KMS-11 (cell line): ENCODE results near the gene TSPAN9.

ENCODE experiments used
- H2AFZ ChIP-seq: fragments of 200-600 bp; sonication (generic); 2 replicates; pipeline ENCODE4 v1.6.1; 2016; ENCODE audit warnings: antibody characterized with exemption, mixed run types, low read depth
- H3K27ac ChIP-seq: fragments of 200-600 bp; sonication (generic); 2 replicates; pipeline ENCODE4 v1.6.1; 2016; ENCODE audit warnings: mild to moderate bottlenecking, mixed run types
- H3K27me3 ChIP-seq: fragments of 200-600 bp; sonication (generic); 2 replicates; pipeline ENCODE4 v1.6.1; 2017; ENCODE audit warnings: mild to moderate bottlenecking, low read depth, mixed run types, moderate library complexity; ENCODE audit not compliant: insufficient read depth
- H3K36me3 ChIP-seq: fragments of 200-600 bp; sonication (generic); 2 replicates; pipeline ENCODE4 v1.6.1; 2017; ENCODE audit warnings: mild to moderate bottlenecking, mixed run types; ENCODE audit not compliant: insufficient read depth
- H3K4me1 ChIP-seq: fragments of 200-600 bp; sonication (generic); 2 replicates; pipeline ENCODE4 v1.6.1; 2016; ENCODE audit warnings: mild to moderate bottlenecking, low read depth, mixed run types; ENCODE audit not compliant: poor library complexity, severe bottlenecking
- H3K4me2 ChIP-seq: fragments of 200-600 bp; sonication (generic); 2 replicates; pipeline ENCODE4 v1.7.0; 2016; ENCODE audit warnings: mild to moderate bottlenecking, mixed run types
- H3K4me3 ChIP-seq: fragments of 200-600 bp; sonication (generic); IDR thresholded peaks from 2 replicates; pipeline ENCODE4 v1.6.1; 2017; ENCODE audit warnings: low read depth, low read length, mixed read lengths; ENCODE audit not compliant: insufficient read depth
- H3K79me2 ChIP-seq: fragments of 200-600 bp; sonication (generic); 2 replicates; pipeline ENCODE4 v1.6.1; 2016; ENCODE audit warnings: low read depth, mixed run types; ENCODE audit not compliant: insufficient read depth
- H3K9ac ChIP-seq: fragments of 200-600 bp; sonication (generic); 2 replicates; pipeline ENCODE4 v1.6.1; 2016; ENCODE audit warnings: mild to moderate bottlenecking, mixed run types
- H4K20me1 ChIP-seq: fragments of 200-600 bp; sonication (generic); 2 replicates; pipeline ENCODE4 v1.6.1; 2016; ENCODE audit warnings: mild to moderate bottlenecking, mixed run types; ENCODE audit not compliant: insufficient read depth
- TF ChIP-seq, protein P1 (sequence below): fragments of 200-600 bp; sonication (generic); conservative IDR thresholded peaks from 2 replicates; pipeline ENCODE4 v1.6.1; 2017; ENCODE audit warnings: low read depth, mild to moderate bottlenecking, antibody characterized with exemption, low read length, moderate library complexity, mixed read lengths

Gene TSPAN9

DNA sequence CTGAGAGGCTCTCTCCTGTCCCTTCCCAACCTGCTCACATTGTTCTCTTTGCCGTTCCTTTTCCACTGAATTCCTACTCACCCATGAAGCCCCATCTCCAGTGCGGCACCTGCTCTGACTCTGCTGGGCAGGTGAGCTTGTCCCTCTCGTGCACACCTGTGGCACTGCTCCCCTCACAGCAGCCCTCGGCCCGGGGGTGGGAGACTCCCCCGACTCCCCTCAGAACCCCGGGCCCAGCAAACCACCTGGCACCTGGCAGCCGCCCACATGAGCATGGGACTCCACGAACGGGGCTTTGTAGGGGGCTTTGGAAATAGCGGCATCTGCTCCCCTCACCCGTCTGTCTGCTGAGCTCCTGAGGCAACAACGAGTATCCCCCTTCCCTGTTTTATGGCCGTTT lies 251.4 kb downstream of the TSPAN9 start:
- no peaks in the 10 kb centered on the region for H3K36me3 ChIP-seq
- peaks cover 29% of the 10 kb centered on the region for H3K27me3 ChIP-seq
- TF ChIP-seq, protein P1, sequence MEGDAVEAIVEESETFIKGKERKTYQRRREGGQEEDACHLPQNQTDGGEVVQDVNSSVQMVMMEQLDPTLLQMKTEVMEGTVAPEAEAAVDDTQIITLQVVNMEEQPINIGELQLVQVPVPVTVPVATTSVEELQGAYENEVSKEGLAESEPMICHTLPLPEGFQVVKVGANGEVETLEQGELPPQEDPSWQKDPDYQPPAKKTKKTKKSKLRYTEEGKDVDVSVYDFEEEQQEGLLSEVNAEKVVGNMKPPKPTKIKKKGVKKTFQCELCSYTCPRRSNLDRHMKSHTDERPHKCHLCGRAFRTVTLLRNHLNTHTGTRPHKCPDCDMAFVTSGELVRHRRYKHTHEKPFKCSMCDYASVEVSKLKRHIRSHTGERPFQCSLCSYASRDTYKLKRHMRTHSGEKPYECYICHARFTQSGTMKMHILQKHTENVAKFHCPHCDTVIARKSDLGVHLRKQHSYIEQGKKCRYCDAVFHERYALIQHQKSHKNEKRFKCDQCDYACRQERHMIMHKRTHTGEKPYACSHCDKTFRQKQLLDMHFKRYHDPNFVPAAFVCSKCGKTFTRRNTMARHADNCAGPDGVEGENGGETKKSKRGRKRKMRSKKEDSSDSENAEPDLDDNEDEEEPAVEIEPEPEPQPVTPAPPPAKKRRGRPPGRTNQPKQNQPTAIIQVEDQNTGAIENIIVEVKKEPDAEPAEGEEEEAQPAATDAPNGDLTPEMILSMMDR = no peak
- no peak overlapping the region for H3K27ac ChIP-seq
- no peak overlapping the region for H3K9ac ChIP-seq
- H4K20me1 ChIP-seq = no peaks in the 10 kb centered on the region
- no peak overlapping the region for H3K4me3 ChIP-seq
- no peak overlapping the region for H2AFZ ChIP-seq
- H3K4me2 ChIP-seq = no peak overlapping the region
- no peaks in the 10 kb centered on the region for H3K79me2 ChIP-seq
- H3K4me1 ChIP-seq = no peaks in the 10 kb centered on the region

DNA sequence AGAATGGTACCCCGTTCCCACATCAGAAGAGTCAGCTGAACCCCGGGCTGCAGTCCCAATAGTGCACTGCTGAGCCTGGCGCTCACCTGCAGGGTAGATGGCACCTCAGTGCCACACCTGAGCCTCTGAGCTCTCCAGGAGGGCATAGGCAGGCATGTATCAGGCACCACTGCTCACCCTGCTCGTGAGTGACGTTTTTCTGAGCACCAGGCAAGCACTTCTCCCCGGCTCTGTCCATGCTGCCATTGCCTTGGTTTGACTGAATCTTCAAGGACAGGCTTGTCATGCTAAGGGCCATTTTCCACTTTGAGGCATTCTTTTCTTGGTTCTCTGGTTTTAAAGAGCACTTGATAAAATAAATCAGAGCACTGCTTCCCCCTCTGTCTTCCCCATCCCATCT lies 252.2 kb downstream of the TSPAN9 start:
- H2AFZ ChIP-seq = no peak overlapping the region

DNA sequence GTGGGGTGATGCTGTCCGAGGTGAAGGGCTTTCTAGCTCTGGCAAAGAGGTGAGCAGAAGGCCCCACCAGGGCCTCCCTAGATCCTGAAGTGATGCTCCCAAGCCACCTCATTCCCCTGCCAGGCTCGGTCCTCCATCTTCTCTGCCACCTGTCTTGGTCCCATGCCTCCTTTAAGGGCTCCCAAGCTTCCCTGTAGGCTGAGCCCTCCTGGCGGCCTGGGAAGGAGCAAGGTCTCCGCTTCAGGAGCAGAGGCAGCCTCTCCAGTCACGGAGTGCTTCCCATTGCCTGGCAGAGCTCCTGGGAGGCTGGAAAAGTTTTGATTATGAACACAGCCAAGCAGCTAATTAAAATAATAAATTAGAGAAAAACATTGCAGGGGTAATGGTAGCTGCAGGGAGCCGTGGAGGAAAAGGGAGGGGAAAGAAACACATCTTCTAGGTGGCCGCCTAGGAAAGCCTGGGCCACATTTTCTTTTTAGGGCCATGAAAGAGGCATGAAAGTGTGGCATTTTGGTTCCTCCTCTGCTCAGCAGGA lies 253.9 kb downstream of the TSPAN9 start:
- no peaks in the 10 kb centered on the region for H4K20me1 ChIP-seq
- peaks cover 28% of the 10 kb centered on the region for H3K27me3 ChIP-seq
- no peaks in the 10 kb centered on the region for H3K36me3 ChIP-seq
- H3K79me2 ChIP-seq = no peaks in the 10 kb centered on the region
- TF ChIP-seq, protein P1 = no peak
- no peak overlapping the region for H2AFZ ChIP-seq
- no peak overlapping the region for H3K9ac ChIP-seq
- no peak overlapping the region for H3K27ac ChIP-seq
- H3K4me2 ChIP-seq = no peak overlapping the region
- no peak overlapping the region for H3K4me3 ChIP-seq
- H3K4me1 ChIP-seq = no peaks in the 10 kb centered on the region

More for the DNA sequence above, 252.2 kb downstream of the TSPAN9 start:
- no peaks in the 10 kb centered on the region for H3K4me1 ChIP-seq
- no peaks in the 10 kb centered on the region for H4K20me1 ChIP-seq
- H3K9ac ChIP-seq = no peak overlapping the region
- TF ChIP-seq, protein P1 = no peak
- no peaks in the 10 kb centered on the region for H3K79me2 ChIP-seq
- H3K27me3 ChIP-seq = peaks cover 29% of the 10 kb centered on the region
- H3K4me2 ChIP-seq = no peak overlapping the region
- H3K27ac ChIP-seq = no peak overlapping the region
- no peaks in the 10 kb centered on the region for H3K36me3 ChIP-seq
- H3K4me3 ChIP-seq = no peak overlapping the region

DNA sequence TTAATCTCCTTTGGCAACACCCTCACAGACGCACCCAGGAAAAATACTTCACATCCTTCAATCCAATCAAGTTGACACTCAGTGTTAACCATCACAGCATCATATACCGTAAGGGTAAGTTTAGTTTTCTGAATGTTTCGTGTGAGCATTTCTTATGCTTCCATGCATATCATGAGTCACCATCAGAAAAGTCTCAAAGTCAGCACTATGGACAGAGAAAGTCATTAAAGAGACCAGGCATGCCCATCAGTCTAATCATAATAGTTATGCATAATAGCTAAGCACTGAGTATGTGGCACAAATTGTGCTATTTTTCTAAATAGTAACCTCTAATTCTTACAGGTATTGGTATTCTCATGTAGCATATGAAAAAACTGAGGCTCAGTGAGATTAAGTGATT lies 255.0 kb downstream of the TSPAN9 start:
- no peaks in the 10 kb centered on the region for H3K36me3 ChIP-seq
- no peak overlapping the region for H3K4me2 ChIP-seq
- no peak overlapping the region for H3K27ac ChIP-seq
- H2AFZ ChIP-seq = no peak overlapping the region
- no peaks in the 10 kb centered on the region for H3K4me1 ChIP-seq
- TF ChIP-seq, protein P1 = no peak
- no peaks in the 10 kb centered on the region for H3K79me2 ChIP-seq
- peaks cover 24% of the 10 kb centered on the region for H3K27me3 ChIP-seq
- no peak overlapping the region for H3K9ac ChIP-seq
- no peak overlapping the region for H3K4me3 ChIP-seq
- no peaks in the 10 kb centered on the region for H4K20me1 ChIP-seq
